ENCODE results near the gene TTI1.

GRCh38 chr20:38000293-38000692, 33.0 kb downstream of the TTI1 start:
- TF ChIP-seq, protein P1, sequence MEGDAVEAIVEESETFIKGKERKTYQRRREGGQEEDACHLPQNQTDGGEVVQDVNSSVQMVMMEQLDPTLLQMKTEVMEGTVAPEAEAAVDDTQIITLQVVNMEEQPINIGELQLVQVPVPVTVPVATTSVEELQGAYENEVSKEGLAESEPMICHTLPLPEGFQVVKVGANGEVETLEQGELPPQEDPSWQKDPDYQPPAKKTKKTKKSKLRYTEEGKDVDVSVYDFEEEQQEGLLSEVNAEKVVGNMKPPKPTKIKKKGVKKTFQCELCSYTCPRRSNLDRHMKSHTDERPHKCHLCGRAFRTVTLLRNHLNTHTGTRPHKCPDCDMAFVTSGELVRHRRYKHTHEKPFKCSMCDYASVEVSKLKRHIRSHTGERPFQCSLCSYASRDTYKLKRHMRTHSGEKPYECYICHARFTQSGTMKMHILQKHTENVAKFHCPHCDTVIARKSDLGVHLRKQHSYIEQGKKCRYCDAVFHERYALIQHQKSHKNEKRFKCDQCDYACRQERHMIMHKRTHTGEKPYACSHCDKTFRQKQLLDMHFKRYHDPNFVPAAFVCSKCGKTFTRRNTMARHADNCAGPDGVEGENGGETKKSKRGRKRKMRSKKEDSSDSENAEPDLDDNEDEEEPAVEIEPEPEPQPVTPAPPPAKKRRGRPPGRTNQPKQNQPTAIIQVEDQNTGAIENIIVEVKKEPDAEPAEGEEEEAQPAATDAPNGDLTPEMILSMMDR (IDR thresholded peaks at IDR 0.05; ENCODE audit: low read depth, low read length) = no peak
- TF ChIP-seq POLR2A (IDR thresholded peaks at IDR 0.05; ENCODE audit: extremely low read depth, insufficient read length) (no peak), MYC (IDR thresholded peaks at IDR 0.05; ENCODE audit: low read depth, low read length) (no peak)
- TF ChIP-seq, protein P2, sequence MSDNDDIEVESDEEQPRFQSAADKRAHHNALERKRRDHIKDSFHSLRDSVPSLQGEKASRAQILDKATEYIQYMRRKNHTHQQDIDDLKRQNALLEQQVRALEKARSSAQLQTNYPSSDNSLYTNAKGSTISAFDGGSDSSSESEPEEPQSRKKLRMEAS (IDR thresholded peaks at IDR 0.05; ENCODE audit: low read depth, low read length) = no peak
